GM18517 (cell line): ENCODE data around the gene SMAD5.

Experiments
- ATAC-seq: cut with Tn5 transposase; IDR thresholded peaks from one replicate; pipeline ENCODE4 v1.9.1; 2021; ENCODE audit warnings: mild to moderate bottlenecking, moderate library complexity; ENCODE audit not compliant: unreplicated experiment

Gene SMAD5

DNA sequence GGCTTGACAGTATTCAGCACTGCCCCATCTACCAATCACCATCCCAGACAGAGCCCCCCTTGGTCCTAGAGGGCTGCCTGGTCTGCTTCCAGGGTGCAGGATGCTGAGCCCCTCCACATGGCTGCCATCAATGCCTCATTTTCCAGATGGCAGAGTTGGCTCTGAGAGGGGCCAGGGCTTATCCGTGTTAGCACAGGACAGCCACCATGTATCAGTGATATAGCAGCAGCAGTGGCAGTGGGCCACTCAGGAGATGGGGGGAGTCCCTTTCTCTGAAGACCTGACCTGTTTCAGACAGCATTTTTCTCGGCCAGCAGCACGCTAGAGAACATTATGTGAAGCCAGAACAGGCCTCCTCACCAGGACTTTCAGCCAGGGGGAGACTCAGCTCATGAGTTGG lies 61.9 kb downstream of the SMAD5 start:
- no peak for ATAC-seq

GRCh38 chr5:136195971-136196820 lies 63.6 kb downstream of the SMAD5 start:
- no peak for ATAC-seq

DNA sequence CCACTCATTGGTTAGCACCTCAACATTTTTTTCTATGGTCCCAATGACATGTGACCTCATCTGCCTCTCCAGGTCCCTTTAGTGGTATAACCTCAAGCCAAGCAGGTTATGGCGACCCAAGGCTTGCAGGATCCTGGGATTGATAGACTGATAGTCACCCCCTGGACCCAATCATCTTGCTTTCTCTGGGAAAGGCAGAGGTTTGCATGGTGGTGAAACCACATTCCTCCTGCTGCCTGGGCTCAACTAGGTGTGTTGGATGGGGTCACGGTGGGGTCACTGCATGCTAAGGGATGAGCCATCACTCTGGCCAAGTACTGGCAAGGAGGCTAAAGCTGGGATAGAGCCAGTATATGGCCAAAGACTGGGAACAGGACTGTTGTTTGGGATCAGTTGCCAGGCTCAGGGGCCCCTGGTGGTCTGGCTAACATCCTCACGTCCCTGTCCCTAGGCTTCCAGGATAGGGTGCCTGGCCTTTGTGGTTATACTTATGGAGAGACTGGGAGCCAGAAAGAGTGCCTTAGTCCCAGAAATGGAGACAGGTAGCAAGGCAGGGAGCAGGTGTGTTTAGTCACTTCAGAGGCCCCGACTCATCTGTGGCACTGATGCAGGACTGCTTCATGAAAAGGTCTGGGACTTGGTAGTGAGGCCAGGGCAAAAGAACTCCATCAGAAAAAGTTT lies 65.0 kb downstream of the SMAD5 start:
- no peak for ATAC-seq

DNA sequence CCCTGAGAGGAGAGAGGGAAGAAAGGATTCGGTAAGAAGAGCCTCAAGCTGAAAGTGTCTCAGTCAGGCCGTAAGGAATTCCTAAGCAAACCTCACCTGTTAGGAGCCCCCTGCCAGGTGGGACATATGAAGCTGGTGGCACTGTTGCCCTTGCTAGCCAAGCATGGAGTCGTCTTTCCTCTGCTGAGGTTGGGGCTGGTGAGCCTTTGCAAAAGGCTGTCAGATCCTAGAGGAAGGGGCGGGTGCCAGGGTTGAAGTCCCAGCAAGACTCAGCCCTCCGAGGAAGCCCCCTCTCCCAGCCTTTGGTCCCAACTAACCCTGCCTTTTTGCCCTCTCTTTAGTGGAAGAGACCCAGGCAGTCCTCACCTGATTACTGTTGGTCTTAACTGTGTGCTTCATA lies 65.8 kb downstream of the SMAD5 start:
- no peak for ATAC-seq

- no peak for ATAC-seq
Observed at GRCh38 chr5:136199408-136199807, 66.8 kb downstream of the SMAD5 start.

- no peak for ATAC-seq
Observed at GRCh38 chr5:136200130-136200529, 67.5 kb downstream of the SMAD5 start.

- no peak for ATAC-seq
Observed at GRCh38 chr5:136200761-136201160, 68.1 kb downstream of the SMAD5 start.

DNA sequence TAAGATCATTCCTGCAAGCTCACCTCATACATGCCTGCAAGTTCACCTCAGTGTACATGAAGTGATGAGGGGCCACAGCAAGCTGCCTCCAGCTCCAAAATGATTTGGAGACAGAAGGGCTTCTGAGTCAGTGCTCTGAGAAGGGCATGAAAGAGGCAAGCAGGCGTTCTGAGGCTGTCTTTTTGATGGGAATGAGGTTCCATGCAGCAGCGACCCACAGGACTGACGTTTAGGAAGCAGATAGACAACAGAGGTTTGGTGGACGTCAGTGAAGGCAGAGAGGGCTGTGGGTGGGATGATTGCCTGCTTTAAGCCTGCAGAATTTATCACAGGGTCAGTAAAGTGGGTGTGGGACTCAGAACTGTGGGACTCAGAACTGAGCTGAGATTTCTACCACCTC lies 69.2 kb downstream of the SMAD5 start:
- no peak for ATAC-seq

GRCh38 chr5:136202469-136203205 lies 70.0 kb downstream of the SMAD5 start:
- ATAC-seq: no peak

- no peak for ATAC-seq
Observed at GRCh38 chr5:136203303-136203922, 70.8 kb downstream of the SMAD5 start.

DNA sequence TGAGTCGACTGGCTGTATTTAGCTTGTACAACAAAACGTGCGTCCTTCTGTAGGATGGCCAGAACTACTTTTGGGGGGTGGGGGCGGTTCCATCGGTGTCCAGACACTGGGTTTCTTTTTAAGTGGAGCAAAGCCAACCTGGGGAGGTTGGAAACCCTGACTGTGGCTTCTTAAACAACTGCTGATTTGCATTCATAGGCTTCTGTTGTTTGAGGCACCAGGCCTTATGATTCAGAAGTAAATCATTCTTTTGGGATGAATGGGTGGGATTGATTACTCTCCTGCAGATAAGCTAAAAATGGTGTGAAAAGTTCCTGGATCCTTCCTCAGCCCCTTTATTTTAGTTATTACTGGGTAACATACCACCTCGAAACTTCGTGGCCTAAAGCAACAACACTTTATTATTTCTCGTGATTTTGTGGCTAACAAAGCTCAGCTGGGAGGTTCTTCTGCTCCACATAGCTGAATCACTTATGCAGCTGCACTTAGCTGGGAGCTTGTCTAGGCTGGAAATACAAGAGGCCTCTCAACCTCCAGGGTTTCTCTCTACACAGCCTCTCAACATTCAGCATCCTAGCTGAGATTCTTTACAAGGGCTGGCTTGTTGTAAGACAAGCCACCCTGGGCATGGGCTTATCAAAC lies 72.5 kb downstream of the SMAD5 start:
- ATAC-seq: no peak

GRCh38 chr5:136205941-136206340 lies 73.3 kb downstream of the SMAD5 start:
- no peak for ATAC-seq

- ATAC-seq: no peak
Observed at GRCh38 chr5:136206361-136206760, 73.7 kb downstream of the SMAD5 start.

DNA sequence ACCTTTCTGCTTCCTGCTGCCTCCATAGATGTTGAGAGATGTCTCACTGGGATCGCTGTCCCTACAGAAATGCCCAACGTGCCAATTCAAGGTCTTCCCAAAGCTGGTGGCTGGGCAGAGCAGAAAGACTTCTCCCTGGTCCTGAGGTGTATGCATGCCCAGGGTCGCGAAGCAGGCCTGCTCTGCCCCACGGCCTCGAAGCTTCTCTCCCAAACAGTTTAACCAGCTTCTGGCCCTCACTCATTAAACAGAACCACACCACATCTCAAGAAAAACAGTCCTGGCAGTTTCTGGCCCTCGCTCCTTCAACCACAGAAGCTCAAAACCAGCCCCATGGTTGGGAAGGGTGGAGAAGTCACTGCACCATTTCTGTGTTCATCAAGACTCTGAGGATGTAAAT lies 75.0 kb downstream of the SMAD5 start:
- no peak for ATAC-seq

DNA sequence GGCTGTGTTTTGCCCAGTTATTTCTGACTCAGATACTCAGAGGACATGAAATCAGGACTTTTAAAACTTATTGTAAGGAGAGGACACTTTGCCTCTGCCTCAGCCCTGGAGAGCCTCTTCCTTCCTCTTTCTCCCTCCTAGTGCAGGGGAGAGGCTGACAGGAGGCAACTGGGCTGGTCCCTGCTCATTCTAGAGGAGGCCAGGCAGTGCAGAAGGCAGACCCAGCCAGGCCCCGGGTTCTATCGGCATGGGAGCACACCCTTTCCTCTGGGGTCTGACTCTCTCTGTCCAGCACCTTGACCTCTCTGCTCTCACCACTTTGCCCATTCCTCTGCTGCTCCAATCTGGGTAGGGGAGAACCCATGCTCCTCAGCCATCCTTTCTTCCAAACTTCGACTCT lies 76.3 kb downstream of the SMAD5 start:
- ATAC-seq: no peak

GRCh38 chr5:136209346-136209910 lies 76.8 kb downstream of the SMAD5 start:
- ATAC-seq: no peak

- ATAC-seq: no peak
Observed at GRCh38 chr5:136210259-136210658, 77.6 kb downstream of the SMAD5 start.

DNA sequence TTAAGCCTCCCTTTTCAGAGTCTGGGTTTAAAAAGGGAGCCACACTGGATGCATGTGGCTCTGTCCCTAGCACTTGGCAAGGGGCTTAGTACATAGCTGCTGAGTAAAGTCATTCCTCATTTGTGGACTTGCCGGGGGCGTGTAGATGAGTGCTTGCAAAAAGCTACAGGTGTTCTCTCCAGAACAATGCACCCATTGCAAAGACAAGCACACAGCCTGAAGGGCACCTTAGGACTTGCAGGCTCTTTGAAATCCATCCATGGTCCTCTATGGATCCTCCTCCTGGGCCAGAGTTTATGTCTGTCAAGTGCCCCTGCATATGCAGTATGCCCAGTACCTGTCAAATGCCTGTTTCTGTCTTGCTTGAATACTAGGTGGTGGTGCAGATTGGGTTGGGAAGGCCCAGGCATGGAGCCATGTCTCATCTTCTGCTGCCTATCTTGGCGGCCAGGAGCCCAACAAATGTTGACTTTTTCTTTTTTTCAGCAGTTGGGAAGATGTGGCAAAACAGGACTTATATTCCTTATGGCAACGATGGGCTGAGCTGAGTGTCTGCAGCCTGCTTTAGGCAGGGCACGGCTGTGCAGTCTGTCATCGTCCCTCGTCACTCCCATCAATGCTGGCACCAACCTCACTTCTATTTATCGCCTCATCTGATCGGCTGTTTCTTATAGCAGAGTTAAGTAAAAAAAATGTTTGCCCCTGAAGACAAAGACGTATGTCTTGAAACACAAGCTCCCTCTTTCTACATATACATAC lies 78.8 kb downstream of the SMAD5 start:
- ATAC-seq: no peak

DNA sequence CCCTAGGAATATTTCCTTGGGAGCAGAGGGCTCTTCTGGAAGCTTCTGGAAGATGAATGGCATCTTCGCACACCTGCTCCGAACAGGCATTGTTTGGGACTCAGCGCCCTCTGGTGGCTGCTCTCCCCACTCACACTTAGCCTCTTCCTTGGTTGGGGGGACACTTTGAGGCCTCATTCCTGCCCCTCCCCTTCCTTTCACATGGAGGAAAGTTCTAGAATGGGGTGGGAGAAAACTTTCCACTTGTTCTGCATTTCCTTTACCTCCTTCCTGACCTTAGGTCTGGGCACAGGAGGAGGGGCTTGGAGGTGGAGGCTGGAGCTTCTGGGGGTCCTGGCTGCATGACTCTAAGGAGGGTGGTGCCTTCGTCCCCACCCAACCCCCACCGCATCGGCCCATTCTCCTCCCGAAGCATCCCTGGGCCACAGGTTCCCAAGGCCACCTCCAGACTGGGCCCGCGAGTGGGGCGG lies 79.6 kb downstream of the SMAD5 start:
- no peak for ATAC-seq
